ENCODE measurements around the gene RBFA.
A peak's percentile ranks its signal among the peaks of the same experiment; 100 is the strongest.

RBFA gene

DNA sequence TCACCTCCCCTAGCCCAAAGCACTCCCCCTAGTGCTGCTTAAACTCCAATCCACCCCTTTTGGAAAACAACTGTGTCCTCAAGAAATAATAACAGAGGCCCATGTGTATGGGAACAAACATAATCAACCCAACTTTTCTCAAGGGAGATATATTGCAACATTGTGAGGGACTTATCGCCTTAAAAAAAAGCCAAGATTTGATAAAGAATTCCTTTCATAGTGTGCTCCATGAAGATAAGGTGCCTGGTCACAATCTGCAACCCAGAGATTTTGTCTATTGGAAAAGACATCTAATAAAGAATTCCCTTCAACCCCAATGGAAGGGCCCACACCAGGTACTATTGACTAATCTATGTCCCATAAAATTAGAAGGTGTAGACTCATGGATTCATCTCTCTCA is 4.5 kb upstream of the RBFA start:
- DNase-seq (ENCODE audit: low read depth, low spot score): no peak
- in situ Hi-C loops (cut with HindIII; ENCODE audit: low sequenced_read_pairs): no loop called here
- TF ChIP-seq CTCF (IDR thresholded peaks at IDR 0.05; ENCODE audit: low read depth, low read length): no peak
- H3K4me3 ChIP-seq (ENCODE audit: low read depth, low read length): no peak overlapping the region

DNA sequence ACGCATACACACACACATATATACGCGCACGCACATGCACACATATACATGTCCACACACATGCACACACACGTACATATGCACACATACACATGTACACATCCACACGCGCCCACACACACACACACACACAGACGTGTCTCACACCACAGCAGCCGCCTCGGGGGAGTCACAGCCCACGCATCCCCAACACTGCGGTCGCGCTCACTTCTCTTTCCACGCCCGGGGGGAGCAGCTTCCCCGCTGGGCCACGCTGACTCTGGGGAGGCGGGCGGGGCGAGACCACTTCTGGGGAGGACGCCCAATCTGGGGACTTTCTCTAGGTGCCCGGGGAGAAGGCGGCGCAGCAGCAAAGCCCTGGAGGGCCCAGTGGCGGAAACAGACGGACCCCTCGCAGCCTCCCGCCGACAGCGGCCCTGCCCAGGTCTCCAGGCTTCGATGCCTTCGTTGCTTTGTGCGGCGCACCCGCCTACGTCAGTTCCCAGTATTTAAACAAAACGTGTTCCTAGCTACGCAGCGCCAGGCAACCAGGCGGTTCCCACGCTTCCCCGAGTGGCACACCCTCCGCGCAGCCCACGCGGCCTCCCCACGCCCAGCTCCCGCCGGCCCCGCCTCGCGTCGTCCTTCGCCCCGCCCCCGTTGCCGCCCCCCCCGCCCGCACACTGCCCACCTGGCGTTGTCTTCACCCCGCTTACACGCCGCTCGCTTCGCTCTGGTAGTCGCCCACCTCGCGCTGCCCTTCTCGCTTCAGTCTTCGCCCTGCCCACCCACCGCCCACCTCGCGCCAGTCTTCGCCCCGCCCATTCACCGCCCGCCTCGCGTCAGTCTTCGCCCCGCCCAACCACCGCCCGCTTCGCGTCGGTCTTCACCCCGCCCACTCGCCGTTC is 810 bp upstream of the RBFA start:
- peak overlapping the region; percentile 59 for H3K4me3 ChIP-seq (ENCODE audit: low read depth, low read length)
- in situ Hi-C loops (cut with HindIII; ENCODE audit: low sequenced_read_pairs): no loop called here
- TF ChIP-seq CTCF (IDR thresholded peaks at IDR 0.05; ENCODE audit: low read depth, low read length): no peak
- DNase-seq (ENCODE audit: low read depth, low spot score): no peak

- no peak for TF ChIP-seq CTCF (IDR thresholded peaks at IDR 0.05; ENCODE audit: low read depth, low read length)
- in situ Hi-C loops (cut with HindIII; ENCODE audit: low sequenced_read_pairs): no loop called here
- peak overlapping the region; percentile 64 for H3K4me3 ChIP-seq (ENCODE audit: low read depth, low read length)
- peak; percentile 1 for DNase-seq (ENCODE audit: low read depth, low spot score)
Measured at GRCh38 chr18:80034852-80035406, 695 bp downstream of the RBFA start.

DNA sequence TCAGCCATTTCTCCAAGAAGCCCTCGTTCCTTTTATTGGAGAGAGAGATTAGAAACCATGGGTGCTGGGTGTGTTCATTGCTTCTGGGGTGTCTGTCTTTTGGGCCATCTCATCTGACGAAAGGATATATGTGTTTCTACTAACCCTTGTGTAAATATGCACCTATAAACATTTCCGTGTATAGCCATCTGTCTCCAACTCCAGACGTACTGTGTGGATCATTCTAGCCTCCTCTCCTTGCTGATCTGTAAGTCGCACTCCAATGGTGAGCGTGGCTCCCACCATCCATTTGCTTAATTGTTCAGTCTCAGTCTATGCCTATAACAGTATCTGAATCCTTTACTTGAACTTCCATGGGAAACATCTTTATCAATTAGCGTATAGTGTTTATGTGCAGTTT is 1.8 kb downstream of the RBFA start:
- no peak overlapping the region for H3K4me3 ChIP-seq (ENCODE audit: low read depth, low read length)
- TF ChIP-seq CTCF (IDR thresholded peaks at IDR 0.05; ENCODE audit: low read depth, low read length): no peak
- in situ Hi-C loops (cut with HindIII; ENCODE audit: low sequenced_read_pairs): no loop called here
- DNase-seq (ENCODE audit: low read depth, low spot score): no peak

- DNase-seq (ENCODE audit: low read depth, low spot score): no peak
- TF ChIP-seq CTCF (IDR thresholded peaks at IDR 0.05; ENCODE audit: low read depth, low read length): no peak
- in situ Hi-C loops (cut with HindIII; ENCODE audit: low sequenced_read_pairs): no loop called here
- H3K4me3 ChIP-seq (ENCODE audit: low read depth, low read length): no peak overlapping the region
Measured at GRCh38 chr18:80037300-80037699, 3.1 kb downstream of the RBFA start.

DNA sequence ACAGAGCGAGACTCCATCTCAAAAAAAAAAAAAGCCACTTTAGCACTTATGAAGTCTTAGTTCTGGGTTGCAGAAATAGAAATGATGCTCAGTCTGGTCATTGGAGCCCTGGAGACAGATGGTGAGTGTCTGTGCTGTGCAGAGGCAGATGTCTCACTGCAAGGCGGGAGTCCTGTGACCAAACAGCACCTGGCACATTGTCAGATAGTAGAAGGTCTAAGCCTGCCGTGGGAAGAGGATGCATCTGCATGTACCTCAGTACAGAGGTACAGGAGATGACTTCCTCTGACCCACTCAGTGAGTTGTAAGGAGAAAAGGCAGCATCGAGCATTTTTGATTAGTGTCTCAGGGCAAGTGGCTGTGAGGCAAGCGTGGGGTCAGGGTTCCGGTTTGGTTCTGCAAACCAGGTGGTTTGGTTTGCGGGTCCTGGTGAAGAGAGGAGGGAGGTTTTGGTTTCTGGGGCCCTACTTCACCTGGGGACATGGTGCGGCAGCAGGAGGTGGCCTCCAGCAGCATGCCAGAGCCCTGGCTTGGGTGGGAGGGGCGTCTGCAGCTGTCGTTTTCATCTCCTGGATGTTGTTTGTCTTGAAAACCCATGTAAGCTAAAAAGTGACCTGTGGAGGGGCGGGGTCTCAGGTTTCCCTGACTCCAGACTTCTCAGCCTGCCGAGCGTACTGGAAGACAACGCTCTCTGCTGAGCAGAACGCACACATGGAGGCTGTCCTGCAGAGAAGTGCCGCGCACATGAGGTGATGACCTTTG is 3.8 kb downstream of the RBFA start:
- DNase-seq (ENCODE audit: low read depth, low spot score): no peak
- in situ Hi-C loops (cut with HindIII; ENCODE audit: low sequenced_read_pairs): no loop called here
- TF ChIP-seq CTCF (IDR thresholded peaks at IDR 0.05; ENCODE audit: low read depth, low read length): no peak
- no peak overlapping the region for H3K4me3 ChIP-seq (ENCODE audit: low read depth, low read length)
